Adipose tissue (tissue), 3 donors: ENCODE data around the gene TBCA. TPM values are rescaled to one million over a fixed set of nuclear protein-coding genes. Genes with fewer than 3 reads are reported as not detected.

Experiments used
- H3K27ac ChIP-seq: one replicate; pipeline ENCODE4 v1.5.1; 2013; ENCODE audit warnings: low read depth, low read length
- WGBS, 3 donors: extraction: QIAGEN DNeasy Blood & Tissue Kit; methylation state at CpG; one replicate each; pipeline ENCODE4 v1.1.7; 2013; 5-methylcytosine and 5-hydroxymethylcytosine counted together
- polyA plus RNA-seq, 3 donors: library from polyadenylated mRNA; stranded (reverse); fragments of 200-250 nt; gene quantifications; one replicate each; pipeline ENCODE4 v1.2.3, GENCODE V29; 2013
- donor health status: healthy with polysubstance abuse.
- donor health status: Bipolar disorder and iron deficiency.
- donor health status: healthy.

Gene TBCA
- polyA plus RNA-seq, 3 donors: 97.0 to 270 (median 197) TPM

DNA sequence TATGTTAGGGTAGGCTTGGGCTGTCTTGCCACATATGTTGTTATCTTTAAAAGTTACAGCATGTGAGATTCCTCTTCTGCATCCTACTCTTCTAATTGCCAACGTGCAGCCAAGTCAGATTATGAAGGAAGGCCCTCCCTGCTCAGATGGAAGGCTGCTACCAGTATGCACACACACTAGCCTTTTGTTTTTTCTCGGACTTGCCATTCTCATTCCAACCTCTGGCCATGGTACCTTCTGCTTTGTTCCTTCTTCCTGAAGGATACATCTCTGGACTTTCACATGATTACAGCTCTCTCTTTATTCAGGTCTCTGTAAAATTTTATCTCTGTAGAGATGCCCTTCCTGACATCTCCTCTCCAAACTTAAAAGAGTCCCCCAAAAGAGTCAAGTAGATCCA, 124.8 kb downstream of the TBCA start:
- no peak overlapping the region for H3K27ac ChIP-seq
- 23 to 50% (median 48%) methylated on average over 2 of the region's 2 CpGs for WGBS, 3 donors

GRCh38 chr5:77650686-77651085, 125.5 kb downstream of the TBCA start:
- WGBS, 3 donors: 39 to 54% (median 52%) methylated on average over 1 of the region's 1 CpG
- H3K27ac ChIP-seq: no peak overlapping the region

DNA sequence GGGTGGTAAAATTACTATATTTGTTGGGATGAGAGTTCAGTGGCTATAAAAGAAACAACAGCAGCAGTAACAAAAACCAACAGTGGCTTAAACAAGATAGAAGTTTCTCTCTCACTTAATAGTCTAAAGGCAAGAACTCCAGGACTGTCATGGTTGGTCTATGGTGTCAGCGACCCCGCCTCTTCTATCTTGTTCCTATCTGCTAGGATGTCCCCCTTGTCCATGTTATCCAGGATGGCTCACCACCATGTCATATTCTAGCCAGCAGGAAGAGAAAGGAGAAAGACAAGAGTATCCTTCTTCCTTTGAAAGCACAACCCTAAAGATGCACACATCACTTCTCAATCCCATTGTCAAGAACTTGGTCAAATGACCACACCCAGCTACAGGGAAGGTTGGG, 126.4 kb downstream of the TBCA start:
- 97% methylated on average over 2 of the region's 2 CpGs for WGBS, 3 donors

GRCh38 chr5:77645995-77646639, 130.0 kb downstream of the TBCA start:
- no peak overlapping the region for H3K27ac ChIP-seq
- WGBS, 3 donors: 42 to 56% (median 47%) methylated on average over 11 of the region's 11 CpGs

More for the DNA sequence above, 126.4 kb downstream of the TBCA start:
- H3K27ac ChIP-seq: no peak overlapping the region

GRCh38 chr5:77645158-77645994, 130.8 kb downstream of the TBCA start:
- H3K27ac ChIP-seq: no peak overlapping the region
- 2 to 3% (median 2%) methylated on average over 55 to 80 of the region's 80 CpGs for WGBS, 3 donors

DNA sequence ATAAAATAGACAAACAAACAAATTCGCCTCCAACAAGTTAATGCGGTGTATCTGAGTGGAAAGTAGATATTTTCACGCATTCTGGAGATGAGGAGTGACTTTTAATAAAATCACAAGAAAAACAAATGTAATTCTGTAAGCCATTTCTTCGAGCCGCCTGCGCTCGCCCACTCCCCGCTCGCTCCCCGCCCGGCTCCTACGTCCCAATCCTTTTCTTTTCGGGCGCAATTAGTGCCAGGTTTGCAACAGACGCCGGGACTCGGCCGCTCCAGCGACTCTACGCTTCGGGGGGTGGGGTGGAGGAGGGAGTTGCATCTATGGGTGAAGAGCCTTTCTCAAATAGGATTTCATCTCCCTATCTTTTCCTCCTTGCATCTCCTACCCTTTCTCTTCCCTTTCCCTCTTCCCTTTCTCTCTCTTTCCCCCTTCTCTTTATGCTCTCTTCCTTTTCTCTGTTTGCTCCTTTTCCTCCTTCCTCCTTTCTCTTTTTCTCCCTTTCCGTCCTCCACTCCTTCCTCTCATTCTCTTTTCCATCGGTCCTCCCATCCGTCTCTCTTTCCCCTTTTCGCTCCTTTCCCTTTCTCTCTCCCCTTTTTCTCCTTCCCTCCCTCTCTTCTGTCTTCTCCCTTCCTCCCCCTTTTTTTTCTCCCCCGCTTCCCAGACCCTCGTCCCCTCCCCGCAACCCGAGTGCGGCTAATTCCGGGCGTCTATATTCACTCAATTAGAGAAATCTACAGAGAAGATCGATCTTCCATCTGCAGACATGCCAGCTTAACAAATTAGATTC, 131.6 kb downstream of the TBCA start:
- 10 to 12% (median 12%) methylated on average over 33 of the region's 33 CpGs for WGBS, 3 donors
- H3K27ac ChIP-seq: no peak overlapping the region

DNA sequence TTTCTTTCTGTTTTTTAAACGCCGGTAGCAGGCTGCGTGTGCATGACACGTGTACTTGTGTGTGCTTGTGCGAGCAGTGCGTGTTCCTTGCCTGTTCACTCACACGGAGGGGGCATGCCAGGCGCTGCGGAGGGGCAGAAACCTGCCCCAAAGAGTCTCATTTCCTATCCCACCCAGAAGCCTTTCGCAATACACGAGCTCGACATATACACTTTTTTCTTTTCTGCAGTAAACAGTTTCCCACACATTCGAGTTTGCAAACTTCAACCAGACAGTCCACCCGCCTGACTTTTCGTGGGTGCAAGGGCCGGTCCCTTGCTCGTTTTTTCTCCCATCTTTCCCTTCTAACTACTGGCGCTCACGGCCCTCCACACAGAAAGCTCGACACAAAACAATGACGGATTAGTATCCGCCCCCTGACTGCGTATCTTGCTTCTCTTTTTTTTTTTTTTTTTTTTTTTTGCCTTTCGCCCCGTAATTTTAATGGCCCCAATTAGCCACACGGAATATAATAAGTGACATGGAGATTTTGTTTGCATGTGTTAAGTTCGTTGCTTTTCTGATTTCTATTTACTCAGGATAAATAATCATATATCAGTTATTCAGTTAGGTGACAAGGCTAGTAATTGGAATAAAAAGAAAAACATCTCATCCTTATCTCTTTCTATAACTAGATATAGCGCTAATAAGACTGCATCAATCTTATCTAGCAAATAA, 132.3 kb downstream of the TBCA start:
- WGBS, 3 donors: 7 to 10% (median 8%) methylated on average over 28 of the region's 28 CpGs
- H3K27ac ChIP-seq: no peak overlapping the region

DNA sequence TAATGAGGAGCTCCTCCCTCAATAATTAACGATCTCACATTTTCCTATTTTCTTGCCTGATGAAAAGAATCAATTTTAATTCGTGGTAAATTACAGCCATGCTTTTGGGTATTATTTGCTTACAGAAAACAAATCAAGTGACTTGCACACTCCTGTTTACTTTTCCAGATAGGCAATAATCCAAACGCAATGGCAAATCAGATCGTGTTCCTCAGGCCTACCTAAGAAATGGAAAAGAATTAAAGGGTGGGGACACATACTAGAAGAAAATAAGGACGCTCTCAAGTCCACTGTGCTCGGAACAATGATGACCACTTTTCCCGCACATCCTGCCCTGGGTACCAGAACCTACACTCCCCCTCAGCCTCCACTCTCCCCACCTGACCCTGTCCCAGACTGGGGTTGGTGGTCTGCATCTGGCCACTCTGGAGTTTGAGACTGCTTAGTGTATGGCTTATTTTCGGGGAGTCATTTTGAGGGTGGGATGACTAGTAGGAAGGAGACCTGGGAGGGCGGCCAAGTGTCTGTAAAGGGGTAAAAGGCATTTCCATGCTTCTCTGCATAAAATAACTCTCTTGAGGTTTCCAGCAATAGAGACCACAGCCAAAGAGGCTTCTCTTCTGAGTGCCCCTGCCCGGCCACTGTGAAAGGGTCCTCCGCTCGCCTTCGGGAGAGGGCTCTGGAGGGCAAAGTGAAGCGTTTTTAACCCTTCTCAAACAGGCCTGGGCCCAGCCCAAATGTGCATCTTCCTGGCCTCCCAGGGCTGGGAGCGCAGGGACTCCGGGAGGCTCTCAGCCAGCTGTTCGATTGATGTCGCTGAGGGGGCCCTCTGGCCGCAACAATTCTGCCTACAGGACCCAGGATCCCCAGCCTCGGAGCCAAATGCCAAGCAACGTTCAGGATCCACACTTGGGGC, 133.1 kb downstream of the TBCA start:
- no peak overlapping the region for H3K27ac ChIP-seq
- 8 to 13% (median 11%) methylated on average over 21 of the region's 21 CpGs for WGBS, 3 donors

DNA sequence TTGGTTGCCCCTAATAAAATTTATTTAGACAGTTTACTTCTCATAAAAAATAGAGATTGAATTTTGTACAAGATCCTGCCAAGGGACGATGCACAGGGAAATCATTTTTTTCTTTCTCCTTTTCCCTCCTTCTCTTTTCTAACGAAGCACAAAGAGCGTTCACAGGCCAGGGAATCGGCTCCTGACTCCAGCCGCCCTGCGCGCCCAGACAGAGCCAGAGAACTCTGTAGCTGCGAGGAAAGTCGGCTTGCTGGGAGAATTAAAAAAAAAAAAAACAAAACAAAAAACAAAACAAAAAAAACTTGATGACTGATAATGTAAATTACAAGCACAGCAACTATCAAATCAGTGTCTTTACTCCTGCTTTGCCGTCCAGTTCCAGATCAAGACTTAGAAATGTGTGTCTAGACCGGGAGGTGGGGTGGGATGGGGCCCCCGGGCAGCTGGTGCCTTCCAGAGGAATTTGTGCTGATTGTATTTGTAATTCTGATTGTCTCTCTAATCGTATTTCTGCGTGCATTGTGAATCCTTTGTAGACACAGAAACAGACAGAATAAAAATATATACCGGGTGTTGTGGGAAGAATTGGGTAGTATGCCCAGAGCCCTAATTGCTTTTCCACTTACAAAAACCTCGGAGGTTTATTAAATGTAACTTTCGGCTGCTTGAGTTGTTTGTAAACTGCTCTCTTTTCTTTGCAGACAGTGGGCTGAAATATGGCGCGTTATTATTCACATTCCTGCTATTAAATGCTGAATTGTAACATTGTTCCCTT, 134.0 kb downstream of the TBCA start:
- 14 to 17% (median 14%) methylated on average over 19 of the region's 19 CpGs for WGBS, 3 donors
- no peak overlapping the region for H3K27ac ChIP-seq

DNA sequence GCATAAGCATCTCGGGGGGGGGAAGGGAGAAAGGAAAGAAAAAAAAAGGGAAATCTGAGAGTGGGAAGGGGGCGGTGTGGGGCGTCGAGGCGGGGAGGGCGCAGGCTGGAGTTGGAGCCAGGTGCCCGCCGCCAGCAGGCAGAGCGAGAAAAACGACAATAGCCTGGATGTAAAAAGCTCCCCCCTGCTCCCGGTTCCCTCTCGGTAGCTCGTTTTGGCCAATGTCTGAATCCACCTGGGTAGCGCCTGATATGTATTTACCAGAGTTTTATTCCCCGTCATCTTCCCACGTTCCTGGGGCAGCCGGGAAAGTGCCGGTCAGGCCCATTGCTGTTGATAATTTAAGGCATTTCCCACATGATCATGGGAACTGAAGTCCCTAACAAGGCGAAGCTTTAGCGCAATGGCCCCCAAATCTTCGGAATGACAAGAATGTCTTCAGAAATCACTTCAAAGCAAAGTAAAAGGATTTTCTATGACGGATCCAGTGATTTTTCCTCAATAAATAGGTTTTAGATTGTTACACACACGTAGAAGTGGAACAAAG, 134.7 kb downstream of the TBCA start:
- 11 to 14% (median 12%) methylated on average over 23 of the region's 23 CpGs for WGBS, 3 donors
- no peak overlapping the region for H3K27ac ChIP-seq

Other genes with a start within 250 kb of the TBCA start
- not detected for gene OTP, start 137.6 kb downstream of the TBCA start, polyA plus RNA-seq